Activated gamma-delta T cell treated with anti-CD3 and anti-CD28 coated beads, Interleukin-2, amount 50 U/mL, for 16 hours (primary cell): Measurements from ENCODE around the gene PXYLP1.

Experiments used
- DNase-seq: peaks from one replicate; pipeline ENCODE4 v3.0.0-alpha.2; 2020; ENCODE audit warnings: low read depth

The PXYLP1 gene

GRCh38 chr3:141326123-141326522 is 94.5 kb downstream of the PXYLP1 start:
- DNase-seq, result no peak

- DNase-seq, result no peak
Observed at GRCh38 chr3:141326626-141327025, 95.0 kb downstream of the PXYLP1 start.

GRCh38 chr3:141328286-141329166 is 96.9 kb downstream of the PXYLP1 start:
- no peak for DNase-seq

- no peak for DNase-seq
Observed at GRCh38 chr3:141330235-141330634, 98.6 kb downstream of the PXYLP1 start.

- no peak for DNase-seq
Observed at GRCh38 chr3:141330718-141331376, 99.2 kb downstream of the PXYLP1 start.

GRCh38 chr3:141331377-141332318 is 100.0 kb downstream of the PXYLP1 start:
- no peak for DNase-seq

- no peak for DNase-seq
Observed at GRCh38 chr3:141332416-141332815, 100.8 kb downstream of the PXYLP1 start.

- no peak for DNase-seq
Observed at GRCh38 chr3:141333836-141334626, 102.4 kb downstream of the PXYLP1 start.

- DNase-seq, result no peak
Observed at GRCh38 chr3:141334627-141335250, 103.1 kb downstream of the PXYLP1 start.

- DNase-seq, result no peak
Observed at GRCh38 chr3:141335531-141336061, 104.0 kb downstream of the PXYLP1 start.

- no peak for DNase-seq
Observed at GRCh38 chr3:141336672-141337522, 105.3 kb downstream of the PXYLP1 start.

GRCh38 chr3:141337523-141337854 is 105.9 kb downstream of the PXYLP1 start:
- no peak for DNase-seq

GRCh38 chr3:141337991-141338390 is 106.4 kb downstream of the PXYLP1 start:
- DNase-seq, result no peak

- no peak for DNase-seq
Observed at GRCh38 chr3:141338881-141339280, 107.3 kb downstream of the PXYLP1 start.

- DNase-seq, result no peak
Observed at GRCh38 chr3:141341536-141341935, 109.9 kb downstream of the PXYLP1 start.

- no peak for DNase-seq
Observed at GRCh38 chr3:141342386-141342785, 110.8 kb downstream of the PXYLP1 start.

- DNase-seq, result no peak
Observed at GRCh38 chr3:141343077-141343476, 111.5 kb downstream of the PXYLP1 start.

GRCh38 chr3:141343865-141344271 is 112.2 kb downstream of the PXYLP1 start:
- DNase-seq, result no peak
